ENCODE data around the gene ACTL10. TPM values are rescaled to one million over a fixed set of nuclear protein-coding genes. Genes with fewer than 3 reads are reported as not detected.

Gene ACTL10
- total RNA-seq, 1 donor from 2014 or later: 1.1 TPM

DNA sequence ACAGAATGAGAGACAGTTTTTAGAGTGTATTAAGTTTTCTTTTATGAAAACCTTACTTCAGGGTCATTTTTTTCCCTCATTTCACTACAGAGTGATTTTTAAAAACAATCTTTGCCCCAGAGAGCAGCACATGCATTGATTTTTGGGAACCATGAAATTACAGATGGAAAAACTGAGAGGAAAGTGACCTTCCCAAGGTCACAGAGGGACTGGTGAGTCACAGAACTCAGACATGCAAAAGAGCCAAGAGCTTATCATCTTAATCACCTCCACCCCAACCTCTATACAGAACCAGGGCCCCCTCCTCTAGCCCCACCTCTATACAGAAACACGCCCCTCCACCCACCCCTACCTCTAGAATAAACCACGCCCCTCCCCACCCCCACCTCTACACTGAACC, 42.7 kb downstream of the ACTL10 start:
- no peak overlapping the region for H3K4me3 ChIP-seq (ENCODE audit: insufficient read depth, low read depth, low read length)
- no peak for DNase-seq (ENCODE audit: low read depth)
- no peak overlapping the region for H3K27ac ChIP-seq (ENCODE audit: low read depth, low read length)
- no peaks in the 10 kb centered on the region for H3K36me3 ChIP-seq (ENCODE audit: insufficient read depth, low read length)
- H3K4me1 ChIP-seq (ENCODE audit: insufficient read depth, low read length): no peaks in the 10 kb centered on the region
- no peaks in the 10 kb centered on the region for H3K9me3 ChIP-seq (ENCODE audit: insufficient read depth, low read depth, low read length)
- H3K27ac Mint-ChIP-seq (ENCODE audit: unreplicated experiment): no peak overlapping the region
- TF ChIP-seq EZH2 (IDR thresholded peaks at IDR 0.05; ENCODE audit: insufficient read depth, low read length): no peak
- TF ChIP-seq, protein P1, sequence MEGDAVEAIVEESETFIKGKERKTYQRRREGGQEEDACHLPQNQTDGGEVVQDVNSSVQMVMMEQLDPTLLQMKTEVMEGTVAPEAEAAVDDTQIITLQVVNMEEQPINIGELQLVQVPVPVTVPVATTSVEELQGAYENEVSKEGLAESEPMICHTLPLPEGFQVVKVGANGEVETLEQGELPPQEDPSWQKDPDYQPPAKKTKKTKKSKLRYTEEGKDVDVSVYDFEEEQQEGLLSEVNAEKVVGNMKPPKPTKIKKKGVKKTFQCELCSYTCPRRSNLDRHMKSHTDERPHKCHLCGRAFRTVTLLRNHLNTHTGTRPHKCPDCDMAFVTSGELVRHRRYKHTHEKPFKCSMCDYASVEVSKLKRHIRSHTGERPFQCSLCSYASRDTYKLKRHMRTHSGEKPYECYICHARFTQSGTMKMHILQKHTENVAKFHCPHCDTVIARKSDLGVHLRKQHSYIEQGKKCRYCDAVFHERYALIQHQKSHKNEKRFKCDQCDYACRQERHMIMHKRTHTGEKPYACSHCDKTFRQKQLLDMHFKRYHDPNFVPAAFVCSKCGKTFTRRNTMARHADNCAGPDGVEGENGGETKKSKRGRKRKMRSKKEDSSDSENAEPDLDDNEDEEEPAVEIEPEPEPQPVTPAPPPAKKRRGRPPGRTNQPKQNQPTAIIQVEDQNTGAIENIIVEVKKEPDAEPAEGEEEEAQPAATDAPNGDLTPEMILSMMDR (IDR thresholded peaks at IDR 0.05; ENCODE audit: insufficient read depth, low read depth, low read length): no peak
- FAIRE-seq: no peak
- no peak overlapping the region for H3K4me3 Mint-ChIP-seq (ENCODE audit: unreplicated experiment)
- H3K27me3 Mint-ChIP-seq (ENCODE audit: low read depth, unreplicated experiment): peaks cover 7% of the 10 kb centered on the region
- no peak overlapping the region for H2AFZ ChIP-seq (ENCODE audit: low read depth, low read length)
- no peaks in the 10 kb centered on the region for H3K27me3 ChIP-seq (ENCODE audit: insufficient read depth, low read length)
- H3K4me1 Mint-ChIP-seq (ENCODE audit: low read depth, unreplicated experiment): peaks cover 4% of the 10 kb centered on the region
- H3K36me3 Mint-ChIP-seq (ENCODE audit: low read depth, unreplicated experiment): no peaks in the 10 kb centered on the region
- no peak overlapping the region for H3K4me2 ChIP-seq (ENCODE audit: low read length)
- no peak overlapping the region for H3K9ac ChIP-seq (ENCODE audit: low read length)
- H3K79me2 ChIP-seq (ENCODE audit: insufficient read depth, low read length): no peaks in the 10 kb centered on the region
- H4K20me1 ChIP-seq (ENCODE audit: insufficient read depth, low read length): peaks cover 3% of the 10 kb centered on the region
- H3K9me3 Mint-ChIP-seq (ENCODE audit: unreplicated experiment): peaks cover under 1% of the 10 kb centered on the region

DNA sequence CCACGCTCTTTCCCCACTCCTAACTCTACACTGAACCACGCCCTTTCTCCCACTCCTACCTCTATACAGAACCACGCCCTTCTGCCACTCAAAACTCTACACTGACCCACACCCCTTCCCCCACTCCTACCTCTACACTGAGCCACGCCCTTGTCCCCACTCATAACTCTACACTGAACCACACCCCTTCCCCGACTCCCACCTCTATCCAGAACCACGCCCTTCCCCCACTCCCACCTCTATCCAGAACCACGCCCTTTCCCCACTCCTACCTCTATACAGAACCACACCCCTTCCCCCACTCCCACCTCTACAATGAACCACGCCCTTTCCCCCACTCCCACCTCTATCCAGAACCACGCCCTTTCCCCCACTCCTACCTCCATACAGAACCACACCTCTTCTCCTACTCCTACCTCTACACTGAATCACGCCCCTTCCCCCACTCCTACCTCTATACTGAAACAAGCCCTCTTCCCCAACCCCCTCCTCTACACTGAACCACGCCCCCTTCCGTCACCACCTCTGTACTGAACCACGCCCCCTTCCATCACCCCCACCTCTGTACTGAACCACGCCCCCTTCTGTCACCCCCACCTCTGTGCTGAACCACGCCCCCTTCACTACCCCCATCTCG, 43.3 kb downstream of the ACTL10 start:
- Mint-ChIP-seq H3K4me1 (ENCODE audit: low read depth, unreplicated experiment) (peaks cover 4% of the 10 kb centered on the region), H3K4me3 (ENCODE audit: unreplicated experiment) (no peak overlapping the region), H3K9me3 (ENCODE audit: unreplicated experiment) (no peaks in the 10 kb centered on the region), H3K27ac (ENCODE audit: unreplicated experiment) (no peak overlapping the region), H3K27me3 (ENCODE audit: low read depth, unreplicated experiment) (peaks cover 7% of the 10 kb centered on the region), H3K36me3 (ENCODE audit: low read depth, unreplicated experiment) (no peaks in the 10 kb centered on the region)
- no peak for DNase-seq (ENCODE audit: low read depth)
- Histone ChIP-seq H3K36me3 (ENCODE audit: insufficient read depth, low read length) (no peaks in the 10 kb centered on the region), H3K4me1 (ENCODE audit: insufficient read depth, low read length) (no peaks in the 10 kb centered on the region), H4K20me1 (ENCODE audit: insufficient read depth, low read length) (peaks cover 3% of the 10 kb centered on the region), H3K9me3 (ENCODE audit: insufficient read depth, low read depth, low read length) (no peaks in the 10 kb centered on the region), H3K79me2 (ENCODE audit: insufficient read depth, low read length) (no peaks in the 10 kb centered on the region), H3K4me3 (ENCODE audit: insufficient read depth, low read depth, low read length) (no peak overlapping the region), H3K27me3 (ENCODE audit: insufficient read depth, low read length) (no peaks in the 10 kb centered on the region), H3K4me2 (ENCODE audit: low read length) (no peak overlapping the region), H2AFZ (ENCODE audit: low read depth, low read length) (no peak overlapping the region), H3K9ac (ENCODE audit: low read length) (no peak overlapping the region), H3K27ac (ENCODE audit: low read depth, low read length) (no peak overlapping the region)
- TF ChIP-seq EZH2 (IDR thresholded peaks at IDR 0.05; ENCODE audit: insufficient read depth, low read length): no peak
- TF ChIP-seq, protein P1 (IDR thresholded peaks at IDR 0.05; ENCODE audit: insufficient read depth, low read depth, low read length): no peak
- FAIRE-seq: no peak

DNA sequence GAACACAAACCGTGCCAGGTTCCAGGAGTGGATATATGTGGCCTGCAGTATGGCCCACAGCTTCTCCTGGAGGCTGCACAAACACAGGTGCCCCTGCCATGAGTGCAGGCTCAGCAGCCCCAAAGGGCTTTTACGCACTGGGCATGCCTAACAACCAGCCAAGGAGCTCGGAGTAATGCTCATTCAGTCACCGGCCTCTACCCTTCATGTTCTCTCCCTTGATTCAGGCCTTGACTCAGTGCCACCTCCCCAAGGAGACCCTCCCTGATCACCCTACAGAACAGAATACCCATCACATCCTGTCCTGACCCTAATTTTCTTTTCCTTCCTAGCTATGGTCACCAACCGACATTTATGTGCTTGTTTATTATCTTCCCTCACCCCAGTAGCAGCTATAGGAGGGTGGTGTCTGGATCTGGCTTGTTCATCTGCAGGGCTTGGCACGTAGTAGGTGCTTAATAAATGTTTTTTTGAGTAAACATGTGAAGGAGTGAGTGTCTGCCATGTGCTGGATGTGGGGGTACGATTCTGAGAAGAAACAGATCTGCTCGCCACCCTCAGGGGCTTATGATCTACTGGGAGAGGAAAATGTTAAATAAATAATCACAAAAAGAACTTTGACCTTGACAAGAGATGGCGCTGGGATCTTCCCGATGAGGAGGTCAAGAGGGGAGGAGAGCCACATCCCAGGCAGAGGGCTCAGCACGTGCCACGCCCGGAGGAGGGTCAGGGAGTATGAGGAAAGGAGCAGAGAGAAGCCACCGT, 44.1 kb downstream of the ACTL10 start:
- no peaks in the 10 kb centered on the region for H3K27me3 ChIP-seq (ENCODE audit: insufficient read depth, low read length)
- Mint-ChIP-seq H3K4me3 (ENCODE audit: unreplicated experiment) (no peak overlapping the region), H3K36me3 (ENCODE audit: low read depth, unreplicated experiment) (no peaks in the 10 kb centered on the region), H3K9me3 (ENCODE audit: unreplicated experiment) (no peaks in the 10 kb centered on the region), H3K27me3 (ENCODE audit: low read depth, unreplicated experiment) (peaks cover 7% of the 10 kb centered on the region), H3K4me1 (ENCODE audit: low read depth, unreplicated experiment) (peaks cover 4% of the 10 kb centered on the region), H3K27ac (ENCODE audit: unreplicated experiment) (no peak overlapping the region)
- no peak overlapping the region for H2AFZ ChIP-seq (ENCODE audit: low read depth, low read length)
- no peak overlapping the region for H3K9ac ChIP-seq (ENCODE audit: low read length)
- no peak for FAIRE-seq
- H3K79me2 ChIP-seq (ENCODE audit: insufficient read depth, low read length): no peaks in the 10 kb centered on the region
- H3K9me3 ChIP-seq (ENCODE audit: insufficient read depth, low read depth, low read length): no peaks in the 10 kb centered on the region
- H4K20me1 ChIP-seq (ENCODE audit: insufficient read depth, low read length): peaks cover 3% of the 10 kb centered on the region
- H3K4me2 ChIP-seq (ENCODE audit: low read length): no peak overlapping the region
- H3K27ac ChIP-seq (ENCODE audit: low read depth, low read length): no peak overlapping the region
- no peaks in the 10 kb centered on the region for H3K36me3 ChIP-seq (ENCODE audit: insufficient read depth, low read length)
- H3K4me1 ChIP-seq (ENCODE audit: insufficient read depth, low read length): no peaks in the 10 kb centered on the region
- no peak overlapping the region for H3K4me3 ChIP-seq (ENCODE audit: insufficient read depth, low read depth, low read length)
- no peak for DNase-seq (ENCODE audit: low read depth)
- TF ChIP-seq EZH2 (IDR thresholded peaks at IDR 0.05; ENCODE audit: insufficient read depth, low read length): no peak
- TF ChIP-seq, protein P1 (IDR thresholded peaks at IDR 0.05; ENCODE audit: insufficient read depth, low read depth, low read length): no peak

Data from astrocyte (in vitro differentiated cells and primary cell).